WTC11 (cell line): ENCODE results near the gene EFCAB12.

Experiments used
- CREB1 ChIP-seq: sonication (generic); formaldehyde crosslinking; IDR thresholded peaks from 2 replicates; pipeline ENCODE4 v1.8.0; 2023; ENCODE audit warnings: mild to moderate bottlenecking, missing genetic modification reagents
- CREM ChIP-seq: sonication (generic); formaldehyde crosslinking; IDR thresholded peaks from 2 replicates; pipeline ENCODE4 v1.8.1; 2022; ENCODE audit warnings: mild to moderate bottlenecking, missing genetic modification reagents, moderate library complexity
- CTCF ChIP-seq: fragments of 200-600 bp; IDR thresholded peaks from 2 replicates; pipeline ENCODE4 v1.8.0; 2022; ENCODE audit warnings: antibody characterized with exemption
- FOXJ3 ChIP-seq: sonication (generic); formaldehyde crosslinking; IDR thresholded peaks from 2 replicates; pipeline ENCODE4 v1.9.0; 2021; ENCODE audit warnings: missing genetic modification reagents, mild to moderate bottlenecking, borderline replicate concordance
- GRHL2 ChIP-seq: fragments of 250-450 bp; sonication (Bioruptor Pico); IDR thresholded peaks from 2 replicates; pipeline ENCODE4 v1.8.0; 2022; ENCODE audit warnings: mild to moderate bottlenecking, moderate library complexity; ENCODE audit not compliant: insufficient replicate concordance, severe bottlenecking
- JUN ChIP-seq: sonication (generic); formaldehyde crosslinking; IDR thresholded peaks from 2 replicates; pipeline ENCODE4 v1.8.0; 2023; ENCODE audit warnings: mild to moderate bottlenecking, missing genetic modification reagents
- KAT7 ChIP-seq: sonication (generic); formaldehyde crosslinking; IDR thresholded peaks from 2 replicates; pipeline ENCODE4 v1.8.1; 2023; ENCODE audit warnings: missing genetic modification reagents, mild to moderate bottlenecking, borderline replicate concordance
- MAX ChIP-seq: sonication (generic); formaldehyde crosslinking; IDR thresholded peaks from 2 replicates; pipeline ENCODE4 v1.8.0; 2022; ENCODE audit warnings: mild to moderate bottlenecking, missing genetic modification reagents
- NFATC4 ChIP-seq: fragments of 250-450 bp; sonication (Bioruptor Pico); IDR thresholded peaks from 2 replicates; pipeline ENCODE4 v1.9.0; 2021; ENCODE audit warnings: mild to moderate bottlenecking
- NR1H2 ChIP-seq: sonication (generic); formaldehyde crosslinking; IDR thresholded peaks from 2 replicates; pipeline ENCODE4 v1.9.0; 2021; ENCODE audit warnings: mild to moderate bottlenecking, moderate library complexity, missing genetic modification reagents
- SP1 ChIP-seq: sonication (generic); formaldehyde crosslinking; conservative IDR thresholded peaks from 2 replicates; pipeline ENCODE4 v1.8.1; 2022; ENCODE audit warnings: missing genetic modification reagents
- TF ChIP-seq, protein P1 (sequence below): sonication (generic); formaldehyde crosslinking; conservative IDR thresholded peaks from 2 replicates; pipeline ENCODE4 v1.8.1; 2022; ENCODE audit warnings: mild to moderate bottlenecking, missing genetic modification reagents
- TF ChIP-seq, protein P2 (sequence below): sonication (generic); formaldehyde crosslinking; IDR thresholded peaks from 2 replicates; pipeline ENCODE4 v1.8.0; 2022; ENCODE audit warnings: mild to moderate bottlenecking, missing genetic modification reagents
- TF ChIP-seq, protein P3 (sequence below): sonication (generic); formaldehyde crosslinking; IDR thresholded peaks from 2 replicates; pipeline ENCODE4 v1.8.1; 2022; ENCODE audit warnings: low read depth, mild to moderate bottlenecking, moderate library complexity, missing genetic modification reagents, borderline replicate concordance

GRCh38 chr3:129360705-129361460 is 67.6 kb downstream of the EFCAB12 start:
- TF ChIP-seq, protein P1, sequence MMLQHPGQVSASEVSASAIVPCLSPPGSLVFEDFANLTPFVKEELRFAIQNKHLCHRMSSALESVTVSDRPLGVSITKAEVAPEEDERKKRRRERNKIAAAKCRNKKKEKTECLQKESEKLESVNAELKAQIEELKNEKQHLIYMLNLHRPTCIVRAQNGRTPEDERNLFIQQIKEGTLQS (CRISPR knock-in tag): no peak
- TF ChIP-seq NFATC4 (CRISPR knock-in tag) (no peak), CTCF (no peak), JUN (CRISPR knock-in tag) (no peak), FOXJ3 (CRISPR knock-in tag) (no peak), MAX (no peak), NR1H2 (CRISPR knock-in tag) (no peak), CREB1 (CRISPR knock-in tag) (no peak), GRHL2 (CRISPR knock-in tag) (no peak), KAT7 (CRISPR knock-in tag) (no peak), CREM (CRISPR knock-in tag) (no peak), SP1 (CRISPR knock-in tag) (no peak)
- TF ChIP-seq, protein P2, sequence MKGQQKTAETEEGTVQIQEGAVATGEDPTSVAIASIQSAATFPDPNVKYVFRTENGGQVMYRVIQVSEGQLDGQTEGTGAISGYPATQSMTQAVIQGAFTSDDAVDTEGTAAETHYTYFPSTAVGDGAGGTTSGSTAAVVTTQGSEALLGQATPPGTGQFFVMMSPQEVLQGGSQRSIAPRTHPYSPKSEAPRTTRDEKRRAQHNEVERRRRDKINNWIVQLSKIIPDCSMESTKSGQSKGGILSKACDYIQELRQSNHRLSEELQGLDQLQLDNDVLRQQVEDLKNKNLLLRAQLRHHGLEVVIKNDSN (CRISPR knock-in tag): no peak
- TF ChIP-seq, protein P3, sequence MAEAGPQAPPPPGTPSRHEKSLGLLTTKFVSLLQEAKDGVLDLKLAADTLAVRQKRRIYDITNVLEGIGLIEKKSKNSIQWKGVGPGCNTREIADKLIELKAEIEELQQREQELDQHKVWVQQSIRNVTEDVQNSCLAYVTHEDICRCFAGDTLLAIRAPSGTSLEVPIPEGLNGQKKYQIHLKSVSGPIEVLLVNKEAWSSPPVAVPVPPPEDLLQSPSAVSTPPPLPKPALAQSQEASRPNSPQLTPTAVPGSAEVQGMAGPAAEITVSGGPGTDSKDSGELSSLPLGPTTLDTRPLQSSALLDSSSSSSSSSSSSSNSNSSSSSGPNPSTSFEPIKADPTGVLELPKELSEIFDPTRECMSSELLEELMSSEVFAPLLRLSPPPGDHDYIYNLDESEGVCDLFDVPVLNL (CRISPR knock-in tag): no peak
